Inflammatory macrophage treated with lipopolysaccharide for 1 hour (primary cell): ENCODE measurements around the gene TMEM272.

ENCODE experiments used
- DNase-seq, 2 donors: peaks; one replicate each; pipeline ENCODE4 v3.0.0-alpha.2; 2020 to 2022

Gene TMEM272

DNA sequence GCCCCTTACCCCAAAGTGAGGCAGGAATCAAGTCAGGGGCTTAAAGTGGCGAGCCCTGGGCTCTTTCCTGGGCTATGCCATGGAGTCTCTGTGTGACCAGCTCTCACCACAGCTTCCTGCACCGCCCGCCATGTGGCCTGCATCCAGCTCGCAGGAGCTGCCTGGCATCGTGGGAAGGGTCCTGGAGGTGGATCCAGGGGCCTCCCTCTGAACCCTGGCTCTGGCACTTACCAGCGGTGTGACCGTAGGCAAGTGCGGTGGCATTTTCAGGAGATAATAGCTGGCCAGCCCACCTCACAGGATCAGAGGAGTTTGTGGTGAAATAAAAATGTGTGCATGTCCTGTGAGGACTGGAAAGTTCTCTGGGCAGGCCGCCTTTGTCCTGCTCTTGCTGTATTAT is 67.1 kb downstream of the TMEM272 start:
- no peak for DNase-seq

DNA sequence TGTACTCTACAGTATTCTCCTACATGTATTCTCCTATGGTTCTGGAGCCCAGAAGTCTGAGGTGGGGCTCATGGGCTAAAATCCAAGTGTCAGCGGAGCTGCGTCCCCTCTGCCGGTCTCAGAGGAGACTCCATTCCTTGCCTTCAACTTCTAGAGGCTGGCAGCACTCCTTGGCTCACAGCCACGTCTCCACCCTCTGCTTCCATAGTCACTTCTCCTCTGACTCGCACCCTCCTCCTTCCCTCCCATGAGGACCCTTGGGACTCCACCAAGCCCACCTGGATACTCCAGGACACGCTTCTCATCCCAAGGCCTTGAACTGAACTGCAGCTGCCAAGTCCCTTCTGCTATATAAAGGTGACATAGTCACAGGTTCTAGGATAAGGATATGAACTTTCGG is 68.8 kb downstream of the TMEM272 start:
- no peak for DNase-seq

DNA sequence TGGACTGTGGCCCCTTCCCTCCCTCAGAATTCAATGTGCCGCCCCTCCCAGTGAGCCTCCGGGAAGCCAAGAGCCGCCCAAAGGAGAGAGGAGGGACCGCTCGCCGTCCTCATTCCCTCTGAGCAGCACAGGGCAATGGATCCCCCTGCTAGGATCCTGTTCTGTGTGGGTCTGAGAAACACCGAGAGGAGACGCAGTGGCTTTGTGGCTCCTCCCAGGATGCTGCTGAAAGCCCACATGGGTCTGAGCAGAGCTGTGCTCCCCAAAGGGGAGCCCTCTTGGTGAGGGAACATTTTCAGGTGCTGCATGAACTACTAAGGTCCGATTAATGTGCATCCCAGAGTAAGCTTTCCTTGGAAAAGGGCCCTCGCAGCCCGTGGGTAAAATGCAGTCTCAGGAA is 71.5 kb downstream of the TMEM272 start:
- DNase-seq, result no peak

DNA sequence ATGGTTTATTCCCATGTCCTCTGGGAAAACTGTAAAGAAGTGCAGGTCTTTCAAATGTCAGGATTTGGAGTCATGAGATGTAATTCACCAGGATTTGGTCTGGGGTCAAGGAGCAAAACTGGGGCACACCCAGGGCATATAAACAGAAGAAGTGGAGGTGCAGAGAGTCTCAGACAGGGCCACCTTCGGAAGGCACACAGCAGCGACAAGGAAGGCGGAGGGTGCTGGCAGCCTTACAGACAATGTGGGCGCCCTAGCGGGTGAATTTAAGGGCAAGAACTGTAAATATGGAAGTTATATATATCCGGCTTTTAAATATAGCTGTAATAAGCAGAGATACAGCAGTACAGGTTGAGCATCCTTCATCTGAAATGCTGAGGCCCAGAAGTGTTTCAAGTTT is 72.2 kb downstream of the TMEM272 start:
- no peak for DNase-seq

DNA sequence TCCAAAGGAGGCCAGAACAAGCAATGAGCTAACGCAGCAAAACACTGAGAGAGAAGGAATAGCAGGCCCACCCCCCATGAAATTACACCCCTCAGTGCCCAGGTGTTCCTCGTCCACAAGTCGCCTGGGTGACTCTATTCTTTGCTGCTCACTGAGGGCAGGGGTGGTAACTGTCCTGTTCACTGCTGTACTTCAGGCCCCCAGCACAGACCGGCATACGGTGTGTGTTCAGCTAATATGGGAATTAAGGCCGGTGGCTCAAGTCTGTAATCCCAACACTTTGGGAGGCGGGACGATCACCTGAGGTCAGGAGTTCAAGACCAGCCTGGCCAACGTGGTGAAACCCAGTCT is 72.9 kb downstream of the TMEM272 start:
- no peak for DNase-seq

DNA sequence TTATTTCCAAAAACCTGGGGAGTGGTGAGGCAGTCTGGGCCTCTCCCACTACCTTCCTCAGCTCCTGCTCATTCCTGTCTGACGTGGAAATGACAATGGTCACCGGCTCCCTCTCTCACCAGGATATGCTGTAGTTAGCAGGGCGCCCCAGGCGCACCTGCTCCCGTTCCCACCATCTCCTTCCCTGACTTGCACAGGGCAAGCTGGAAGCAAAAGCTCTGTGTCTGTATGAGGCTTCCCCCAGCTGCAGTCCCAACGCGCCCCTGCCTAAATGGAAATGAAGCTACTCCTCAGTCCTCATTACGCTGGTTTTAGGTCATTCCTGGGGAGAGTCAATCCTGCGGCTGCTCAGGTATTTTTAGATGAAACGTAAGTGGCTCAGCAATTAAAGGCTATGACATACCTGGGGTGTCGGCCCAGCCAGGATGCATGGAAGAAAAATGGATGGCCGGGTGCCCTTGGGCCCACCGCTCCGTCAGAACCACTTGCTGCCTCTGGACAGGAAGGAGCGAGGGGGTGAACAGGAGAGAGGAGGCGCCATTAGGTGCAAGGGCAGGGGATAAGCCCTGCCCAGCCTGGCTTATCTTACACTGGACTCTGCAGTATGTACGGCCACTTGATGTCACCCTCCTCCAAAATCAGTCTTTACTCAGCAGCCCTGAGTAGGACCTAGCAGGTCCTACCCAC is 73.4 kb downstream of the TMEM272 start:
- DNase-seq, result no peak

DNA sequence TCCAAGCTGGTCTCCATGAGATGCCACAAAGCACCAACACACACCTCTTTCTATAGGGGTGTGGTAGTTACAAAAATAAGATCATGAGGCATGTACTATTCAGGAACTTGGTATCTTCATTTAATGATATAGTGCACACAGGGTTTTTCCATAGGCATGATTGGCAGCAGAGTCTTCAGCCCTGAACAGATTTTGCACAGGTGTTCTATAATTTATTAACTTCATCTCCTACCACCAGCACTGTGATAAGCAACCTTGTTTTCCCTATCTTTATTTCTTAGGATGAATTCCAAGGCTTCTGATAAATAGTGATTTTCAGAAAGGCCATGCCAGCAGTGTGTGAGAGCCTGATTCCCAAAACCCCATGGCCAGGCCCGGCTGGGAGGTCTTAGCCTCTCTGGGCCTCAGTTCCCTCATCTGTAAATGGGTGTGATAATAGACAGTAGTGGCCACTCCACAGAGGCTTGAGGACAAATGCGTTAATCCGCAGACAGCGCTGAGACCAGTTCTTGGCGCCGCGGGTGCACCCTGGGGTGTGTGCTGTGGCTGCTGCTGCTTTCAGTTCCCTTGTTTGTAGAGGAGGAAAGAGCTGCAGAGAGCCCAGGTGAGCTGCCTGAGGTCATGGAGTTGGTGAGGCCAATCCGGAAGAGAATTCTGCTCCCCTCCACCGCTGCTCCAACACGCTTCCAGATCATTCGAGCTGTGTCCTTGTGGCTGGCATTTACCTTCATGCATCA is 74.1 kb downstream of the TMEM272 start:
- no peak for DNase-seq

DNA sequence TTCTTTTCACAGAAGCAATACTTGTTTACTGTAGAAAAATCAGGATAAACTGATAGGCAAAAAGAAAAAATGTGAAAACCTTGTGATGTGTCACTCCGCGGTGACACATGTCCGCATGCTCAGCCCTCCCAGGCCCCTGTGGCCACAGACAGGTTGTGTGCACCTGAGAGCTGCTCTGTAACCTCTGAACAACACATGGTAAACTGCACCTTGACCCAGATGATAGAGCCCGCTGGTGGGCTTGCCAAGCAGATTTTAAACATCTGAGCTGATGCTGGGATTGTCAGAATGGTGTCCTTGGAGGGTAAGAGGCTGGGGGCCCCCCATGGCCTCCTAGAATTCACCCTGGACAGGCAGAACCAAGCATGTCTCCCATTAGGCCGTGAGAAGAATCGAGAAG is 74.8 kb downstream of the TMEM272 start:
- DNase-seq, result no peak

DNA sequence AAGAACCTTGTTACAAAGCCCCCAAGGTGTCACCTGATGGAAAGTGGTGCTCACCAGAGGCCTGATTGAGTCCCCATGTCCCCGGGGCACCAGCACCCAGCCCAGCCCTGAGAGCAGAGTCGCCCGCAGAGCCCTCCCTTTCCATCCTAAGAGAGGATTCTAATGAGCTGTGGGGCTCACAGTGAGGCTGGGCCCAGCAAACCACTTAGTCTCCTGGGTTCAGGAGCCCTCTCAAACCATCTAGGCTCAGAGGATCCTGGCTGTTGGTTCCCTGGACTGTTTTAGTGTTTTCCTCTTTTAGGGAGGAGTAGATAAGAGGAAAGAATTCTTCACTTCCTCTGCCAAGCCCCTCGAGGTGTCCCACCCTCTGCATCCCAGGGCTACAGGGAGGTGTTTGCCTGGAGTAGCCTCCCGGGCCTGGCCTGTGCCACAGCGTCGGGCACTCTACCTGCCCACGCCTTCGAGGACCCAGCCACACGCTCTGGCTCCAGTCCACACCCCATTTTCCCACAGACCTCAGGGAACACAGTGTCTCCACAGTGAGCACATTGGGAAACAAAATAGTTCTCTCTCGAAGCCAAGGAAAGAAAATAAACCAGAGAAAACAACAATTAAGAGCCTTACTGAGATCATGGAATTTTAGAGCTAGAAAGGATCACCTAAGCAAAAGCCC is 75.4 kb downstream of the TMEM272 start:
- DNase-seq, result no peak

DNA sequence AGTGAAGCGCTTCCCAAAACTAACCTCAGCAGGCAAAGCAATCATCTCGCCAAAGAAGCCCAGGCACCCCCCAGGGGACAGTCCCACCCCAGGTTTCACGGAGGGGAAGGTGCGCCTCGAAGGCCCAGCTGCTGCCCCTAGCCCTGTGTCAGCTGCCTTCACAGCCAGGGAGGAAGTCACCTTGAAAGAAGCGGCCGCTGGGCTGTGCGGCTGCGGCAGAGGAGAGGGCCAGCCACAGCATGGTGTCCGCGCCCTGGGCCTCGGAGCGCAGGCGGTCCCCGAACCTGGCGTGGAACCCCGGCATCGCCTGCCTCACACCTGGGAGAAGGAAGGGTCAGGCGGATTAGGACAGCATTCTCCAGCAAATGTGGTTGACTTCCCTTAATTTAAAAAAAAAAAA is 76.0 kb downstream of the TMEM272 start:
- no peak for DNase-seq

DNA sequence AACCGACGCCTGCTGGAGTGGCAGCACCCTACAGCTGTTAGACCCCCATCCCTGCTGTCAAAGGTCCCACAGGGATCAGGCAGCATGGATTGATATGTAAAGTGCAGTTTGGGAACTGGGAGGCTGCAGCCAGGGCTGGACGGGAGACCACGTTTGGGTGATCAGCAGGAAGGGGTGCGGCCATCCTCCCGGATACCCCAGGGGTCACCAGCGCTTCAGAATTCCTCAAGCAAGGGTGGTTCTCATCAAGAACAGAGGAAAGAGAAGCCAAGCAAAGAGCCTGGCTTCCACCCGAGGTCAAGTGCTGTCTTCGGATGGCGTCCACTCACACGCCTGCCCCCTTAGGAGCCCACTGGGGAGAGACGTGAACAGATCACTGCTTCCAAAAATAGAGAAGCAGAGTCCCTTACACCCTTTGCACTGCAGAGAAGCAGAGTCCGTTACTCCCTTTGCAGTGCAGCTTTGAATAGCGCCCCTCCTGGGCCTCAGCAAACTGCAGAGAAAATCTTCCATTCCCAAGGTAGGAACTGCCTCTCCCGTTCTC is 76.5 kb downstream of the TMEM272 start:
- no peak for DNase-seq

DNA sequence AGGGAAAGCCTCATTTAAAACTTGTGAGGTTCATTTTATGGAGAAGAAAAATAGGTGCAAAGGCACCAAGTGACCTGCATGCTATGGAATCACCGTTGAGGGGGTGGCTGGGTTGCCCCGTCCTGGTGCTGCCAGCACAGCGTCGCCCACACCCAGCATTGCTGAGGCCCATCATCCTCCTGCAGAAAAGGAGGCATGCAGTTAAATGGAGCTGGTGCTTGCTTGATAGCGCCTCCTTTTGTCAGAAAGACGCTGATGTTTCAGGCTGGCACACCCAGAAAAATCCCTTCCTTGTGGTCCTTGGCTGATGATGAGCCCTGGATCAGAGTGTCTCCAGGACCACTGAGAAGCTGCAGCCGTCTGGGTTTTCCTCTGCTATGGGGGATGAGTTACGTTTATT is 77.9 kb downstream of the TMEM272 start:
- no peak for DNase-seq

DNA sequence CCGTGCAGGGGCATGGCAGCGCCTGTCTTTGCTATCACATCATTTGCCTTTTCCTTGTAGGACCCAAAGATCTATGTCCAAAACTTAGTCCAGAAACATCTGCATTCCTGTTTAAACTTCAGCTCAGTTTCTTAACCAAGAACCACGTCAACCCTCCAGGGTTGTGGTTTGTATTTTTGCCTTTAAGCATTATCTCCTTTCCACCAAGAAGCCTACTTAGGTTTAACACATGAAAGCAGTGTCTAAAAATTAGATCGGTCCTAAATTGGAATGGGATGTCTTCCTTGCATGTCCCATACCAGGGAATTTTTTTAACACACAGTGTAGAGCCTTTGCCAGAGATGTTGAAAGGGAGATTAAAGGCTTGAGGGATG is 79.8 kb downstream of the TMEM272 start:
- no peak for DNase-seq

DNA sequence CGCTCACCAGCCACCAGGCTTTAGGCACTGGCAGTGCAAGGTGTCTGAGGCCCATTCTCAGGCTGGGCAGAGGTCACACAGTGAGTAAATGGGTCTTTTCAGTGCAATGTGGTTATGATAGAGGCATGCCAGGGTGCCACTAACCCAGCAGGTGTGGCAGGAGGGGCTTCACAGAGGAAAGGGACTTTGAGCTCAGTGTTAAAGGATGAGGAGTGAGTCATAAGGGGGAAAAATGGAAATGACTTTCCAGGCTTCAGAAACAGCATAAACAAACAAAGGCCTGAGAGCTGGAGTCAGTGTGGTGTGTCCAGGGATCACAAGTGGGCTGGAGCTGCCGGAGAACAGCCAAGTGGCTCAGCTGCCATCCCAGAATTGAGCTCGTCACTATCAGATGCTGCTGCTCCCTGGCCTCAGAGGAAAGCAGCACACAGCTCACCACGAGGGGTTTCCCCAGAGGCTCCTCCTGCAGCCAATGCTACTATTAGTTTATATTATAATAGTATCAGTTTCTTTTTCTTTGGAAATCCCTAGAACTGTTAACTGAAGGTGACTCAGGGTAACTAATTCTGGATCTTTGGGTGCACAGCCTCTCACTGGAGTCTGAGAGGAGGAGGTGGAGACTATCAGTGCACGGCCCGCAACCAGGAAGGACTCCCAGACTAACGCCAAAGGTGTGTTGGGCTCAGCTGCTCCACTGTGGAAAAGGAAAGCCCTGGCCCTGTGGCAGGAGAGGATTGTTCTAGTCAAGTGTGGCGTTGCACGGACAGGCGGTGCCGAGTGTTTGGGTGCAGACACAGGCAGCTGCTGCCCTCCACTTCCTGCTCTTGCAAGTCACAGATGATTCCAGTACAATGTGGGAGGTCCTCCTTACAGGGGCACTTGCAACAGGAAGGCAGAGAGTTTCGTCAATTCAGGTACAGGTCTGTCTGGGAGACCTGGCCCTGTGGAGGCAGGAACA is 80.5 kb downstream of the TMEM272 start:
- DNase-seq, result peak; percentile 5 to 60

DNA sequence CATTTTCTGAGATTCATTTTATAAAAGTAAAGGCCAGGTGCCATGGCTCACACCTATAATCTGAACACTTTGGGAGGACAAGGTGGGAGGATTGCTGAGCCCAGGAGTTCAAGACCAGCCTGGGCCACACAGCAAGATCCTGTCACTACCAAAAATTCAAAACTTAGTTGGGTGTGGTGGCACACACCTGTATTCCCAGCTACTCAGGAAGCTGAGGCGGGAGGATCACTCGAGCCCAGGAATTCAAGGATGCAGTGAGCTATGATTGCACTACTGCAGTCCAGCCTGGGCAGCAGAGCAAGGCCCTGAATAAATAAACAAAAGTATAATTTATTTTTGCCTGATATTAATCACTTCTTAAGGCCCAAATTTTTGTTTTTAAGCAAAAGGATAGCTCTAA is 81.5 kb downstream of the TMEM272 start:
- no peak for DNase-seq
